Thyroid gland (tissue), 4 donors: Measurements from ENCODE around the gene PRXL2B. TPM values are rescaled to one million over a fixed set of nuclear protein-coding genes. Genes with fewer than 3 reads are reported as not detected.

ENCODE experiments used
- DNase-seq, 2 donors: peaks; one replicate each; pipeline ENCODE4 v3.0.0-alpha.2; 2019
- H3K27ac ChIP-seq, 3 donors: fragments of 200-600 bp; sonication (generic); 1 replicate in 2 of 3; 2 replicates in 1 of 3; pipeline ENCODE4 v1.5.1; 2016 to 2019; ENCODE audit warnings: mild to moderate bottlenecking in 1 of 3, moderate library complexity in 1 of 3
- H3K27me3 ChIP-seq: fragments of 200-600 bp; sonication (generic); one replicate; pipeline ENCODE4 v1.5.1; 2019
- H3K36me3 ChIP-seq, 2 donors: fragments of 200-600 bp; sonication (generic); one replicate each; pipeline ENCODE4 v1.5.1; 2016 to 2019
- H3K4me1 ChIP-seq, 2 donors: fragments of 200-600 bp; sonication (generic); one replicate each; pipeline ENCODE4 v1.5.1; 2017 to 2019
- H3K4me3 ChIP-seq, 3 donors: fragments of 200-600 bp; sonication (generic); replicated peaks in 1 of 3; 1 replicate in 2 of 3; 2 replicates in 1 of 3; pipeline ENCODE4 v1.5.1; 2016; ENCODE audit warnings: mild to moderate bottlenecking in 1 of 3
- H3K9me3 ChIP-seq: fragments of 200-600 bp; sonication (generic); one replicate; pipeline ENCODE4 v1.5.1; 2017
- POLR2A ChIP-seq, 2 donors: fragments of 450-650 bp; IDR thresholded peaks; one replicate each; pipeline ENCODE4 v1.6.1; 2017; ENCODE audit warnings: antibody characterized with exemption in 2 of 2, mild to moderate bottlenecking in 2 of 2, moderate library complexity in 1 of 2
- WGBS, 2 donors: methylation state at CpG; one replicate each; pipeline ENCODE4 v1.1.5; 2017; 5-methylcytosine and 5-hydroxymethylcytosine counted together
- intact Hi-C: fragments of 100-400 bp; cut with DNase I; formaldehyde crosslinking; loops from one replicate; pipeline ENCODE4 v1.15.1; 2023
- total RNA-seq, 4 donors: library from RNA; depleted of rRNA; stranded (reverse); fragments of >200 nt; gene quantifications; one replicate each; pipeline ENCODE4 v1.2.3, GENCODE V29; 2016
- TF ChIP-seq, protein P1 (sequence below), 6 experiments: fragments of 200-600 bp in 3 of 6; fragments of 450-650 bp in 3 of 6; sonication (generic) in 3 of 6; IDR thresholded peaks; one replicate each; pipeline ENCODE4 v1.5.1; 2016 to 2019; ENCODE audit warnings: antibody characterized with exemption in 6 of 6, mild to moderate bottlenecking in 2 of 6, inconsistent platforms in 1 of 6, moderate library complexity in 1 of 6

PRXL2B gene
- total RNA-seq, 4 donors from 2014 or later, result 14.6 to 24.7 (median 18.0) TPM

GRCh38 chr1:2637442-2638145 is 51.0 kb downstream of the PRXL2B start:
- H3K27me3 ChIP-seq, result no peaks in the 10 kb centered on the region

DNA sequence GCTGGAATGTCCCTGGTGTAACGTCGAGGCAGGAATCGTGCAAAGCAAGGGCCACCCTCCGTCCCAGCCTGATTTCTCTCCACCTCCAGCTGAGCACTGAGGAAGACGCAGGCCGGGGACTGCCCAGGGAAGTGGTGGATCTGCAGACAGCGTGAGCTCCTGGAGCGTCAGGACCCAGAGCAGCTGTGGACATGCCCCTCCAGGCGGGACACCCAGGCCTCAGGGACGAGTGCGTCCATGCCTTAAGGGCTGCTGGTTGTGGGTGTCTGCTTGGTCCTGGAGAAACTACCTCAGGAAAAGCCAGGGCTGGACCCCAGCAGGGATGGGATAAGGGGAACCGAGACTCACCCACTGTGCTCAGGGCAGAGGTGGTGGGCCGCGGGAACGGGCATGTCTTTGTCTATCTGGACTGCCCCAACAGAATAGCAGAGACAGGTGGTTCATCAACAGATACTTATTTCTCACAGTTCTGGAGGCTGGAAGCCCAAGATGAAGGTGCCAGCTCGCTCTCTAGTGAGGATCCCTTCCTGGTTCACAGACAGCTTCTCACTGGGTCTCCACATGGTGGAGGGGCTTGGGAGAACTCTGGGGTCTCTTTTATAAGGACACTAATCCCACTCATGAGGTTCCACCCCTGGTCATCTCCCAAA is 52.0 kb downstream of the PRXL2B start:
- intact Hi-C loops, result loop anchor here (5.0 kb wide), 1 partner anchor 46 kb away; no protein-coding TSS in a partner anchor
- H3K4me1 ChIP-seq, result peaks cover 13 to 17% of the 10 kb centered on the region in 2 donors
- H3K4me3 ChIP-seq, result no peak overlapping the region
- no peaks in the 10 kb centered on the region for H3K9me3 ChIP-seq
- TF ChIP-seq POLR2A (IDR thresholded peaks at IDR 0.05), result no peak
- TF ChIP-seq, protein P1, sequence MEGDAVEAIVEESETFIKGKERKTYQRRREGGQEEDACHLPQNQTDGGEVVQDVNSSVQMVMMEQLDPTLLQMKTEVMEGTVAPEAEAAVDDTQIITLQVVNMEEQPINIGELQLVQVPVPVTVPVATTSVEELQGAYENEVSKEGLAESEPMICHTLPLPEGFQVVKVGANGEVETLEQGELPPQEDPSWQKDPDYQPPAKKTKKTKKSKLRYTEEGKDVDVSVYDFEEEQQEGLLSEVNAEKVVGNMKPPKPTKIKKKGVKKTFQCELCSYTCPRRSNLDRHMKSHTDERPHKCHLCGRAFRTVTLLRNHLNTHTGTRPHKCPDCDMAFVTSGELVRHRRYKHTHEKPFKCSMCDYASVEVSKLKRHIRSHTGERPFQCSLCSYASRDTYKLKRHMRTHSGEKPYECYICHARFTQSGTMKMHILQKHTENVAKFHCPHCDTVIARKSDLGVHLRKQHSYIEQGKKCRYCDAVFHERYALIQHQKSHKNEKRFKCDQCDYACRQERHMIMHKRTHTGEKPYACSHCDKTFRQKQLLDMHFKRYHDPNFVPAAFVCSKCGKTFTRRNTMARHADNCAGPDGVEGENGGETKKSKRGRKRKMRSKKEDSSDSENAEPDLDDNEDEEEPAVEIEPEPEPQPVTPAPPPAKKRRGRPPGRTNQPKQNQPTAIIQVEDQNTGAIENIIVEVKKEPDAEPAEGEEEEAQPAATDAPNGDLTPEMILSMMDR (IDR thresholded peaks at IDR 0.05), result no peak
- no peaks in the 10 kb centered on the region for H3K27me3 ChIP-seq
- no peak for DNase-seq
- no peaks in the 10 kb centered on the region for H3K36me3 ChIP-seq
- WGBS, 2 donors, result 71 to 76% methylated on average over 15 to 16 of the region's 16 CpGs
- no peak overlapping the region for H3K27ac ChIP-seq

More at GRCh38 chr1:2637442-2638145, 51.0 kb downstream of the PRXL2B start:
- DNase-seq, result no peak
- 62 to 73% methylated on average over 6 to 9 of the region's 10 CpGs for WGBS, 2 donors
- no peaks in the 10 kb centered on the region for H3K36me3 ChIP-seq
- TF ChIP-seq, protein P1 (IDR thresholded peaks at IDR 0.05), result no peak
- TF ChIP-seq POLR2A (IDR thresholded peaks at IDR 0.05), result no peak
- no peak overlapping the region for H3K4me3 ChIP-seq
- H3K4me1 ChIP-seq, result peaks cover 10 to 12% of the 10 kb centered on the region in 2 donors
- no peaks in the 10 kb centered on the region for H3K9me3 ChIP-seq
- H3K27ac ChIP-seq, result no peak overlapping the region
- intact Hi-C loops, result loop anchor here (5.0 kb wide), 1 partner anchor 45 kb away; no protein-coding TSS in a partner anchor

- no peak overlapping the region for H3K4me3 ChIP-seq
- H3K9me3 ChIP-seq, result no peaks in the 10 kb centered on the region
- no peak for DNase-seq
- no peak overlapping the region for H3K27ac ChIP-seq
- H3K27me3 ChIP-seq, result no peaks in the 10 kb centered on the region
- H3K36me3 ChIP-seq, result no peaks in the 10 kb centered on the region
- peaks cover 14 to 18% of the 10 kb centered on the region in 2 donors for H3K4me1 ChIP-seq
- TF ChIP-seq, protein P1 (IDR thresholded peaks at IDR 0.05), result no peak
- no peak for TF ChIP-seq POLR2A (IDR thresholded peaks at IDR 0.05)
- intact Hi-C loops, result loop anchor here (5.0 kb wide), 1 partner anchor 47 kb away; no protein-coding TSS in a partner anchor
- 50 to 65% methylated on average over 4 to 11 of the region's 11 CpGs for WGBS, 2 donors
Measured at GRCh38 chr1:2639203-2639602, 52.6 kb downstream of the PRXL2B start.

GRCh38 chr1:2639607-2640521 is 53.3 kb downstream of the PRXL2B start:
- Histone ChIP-seq H3K9me3 (no peaks in the 10 kb centered on the region), H3K4me3 (no peak overlapping the region), H3K4me1 (peaks cover 14 to 18% of the 10 kb centered on the region in 2 donors), H3K27me3 (no peaks in the 10 kb centered on the region), H3K27ac (no peak overlapping the region), H3K36me3 (no peaks in the 10 kb centered on the region)
- no peak for TF ChIP-seq POLR2A (IDR thresholded peaks at IDR 0.05)
- intact Hi-C loops, result loop anchor here (5.0 to 10.0 kb wide), 2 partner anchors 48 to 115 kb away; partner anchors contain the start of gene PANK4
- no peak for DNase-seq
- 75 to 82% methylated on average over 24 to 26 of the region's 26 CpGs for WGBS, 2 donors

- intact Hi-C loops, result loop anchor here (10.0 kb wide), 1 partner anchor 116 kb away; the partner anchor contains the start of gene PANK4
- TF ChIP-seq, protein P1 (IDR thresholded peaks at IDR 0.05), result no peak
- no peak for TF ChIP-seq POLR2A (IDR thresholded peaks at IDR 0.05)
- Histone ChIP-seq H3K27ac (no peak overlapping the region), H3K9me3 (no peaks in the 10 kb centered on the region), H3K4me1 (peaks cover 14 to 18% of the 10 kb centered on the region in 2 donors), H3K36me3 (no peaks in the 10 kb centered on the region), H3K4me3 (no peak overlapping the region), H3K27me3 (no peaks in the 10 kb centered on the region)
- WGBS, 2 donors, result 100% methylated on average over 2 of the region's 3 CpGs; no CpG with 5 or more reads in 1 of the 2 donors
- DNase-seq, result no peak
Measured at GRCh38 chr1:2640626-2641025, 54.0 kb downstream of the PRXL2B start.
